ENCODE data around the gene KRTAP4-3. TPM values are rescaled to one million over a fixed set of nuclear protein-coding genes. Genes with fewer than 3 reads are reported as not detected.
"Not testable (repeated sequence)": the region's sequence is repeated elsewhere in the genome, so short reads cannot be mapped to it uniquely, and the experiment has no call there.

Gene KRTAP4-3
- total and polyA plus RNA-seq, 8 donors: not detected

DNA sequence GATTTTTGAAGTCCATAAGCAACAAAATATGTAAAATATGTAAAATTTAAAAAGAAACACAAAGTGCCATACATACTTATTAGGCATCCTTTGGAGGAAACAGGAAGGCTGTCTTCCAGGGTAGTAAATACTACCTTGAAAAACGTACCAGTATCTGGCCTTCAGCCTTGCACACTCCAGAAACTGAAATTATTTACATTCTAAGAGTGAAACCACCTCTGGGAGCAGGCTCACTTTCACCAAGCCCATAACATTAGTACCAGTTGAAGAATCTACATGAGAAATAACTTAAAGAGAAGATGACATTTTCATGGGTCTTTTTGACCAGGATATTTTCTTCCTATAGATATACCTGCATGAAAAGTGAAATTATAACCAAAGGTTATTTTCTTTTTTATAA, 28.0 kb upstream of the KRTAP4-3 start:
- DNase-seq (no peak), ATAC-seq (no peak), FAIRE-seq (no peak)
- Histone ChIP-seq H3K27ac (no peak overlapping the region), H3K36me3 (no peaks in the 10 kb centered on the region), H3K4me1 (no peaks in the 10 kb centered on the region), H3K27me3 (no peaks in the 10 kb centered on the region), H3K9me3 (no peaks in the 10 kb centered on the region), H3K4me3 (no peak overlapping the region)
- 18 to 25% methylated on average over 1 of the region's 1 CpG for WGBS, 2 donors
- intact Hi-C loops (cut with DNase I): no loop called here
- no peak for TF ChIP-seq CTCF (IDR thresholded peaks at IDR 0.05)

- no peak overlapping the region for H3K27ac ChIP-seq
- intact Hi-C loops (cut with DNase I): no loop called here
- H3K4me3 ChIP-seq: no peak overlapping the region
- no peaks in the 10 kb centered on the region for H3K4me1 ChIP-seq
- FAIRE-seq: no peak
- 66 to 67% methylated on average over 3 of the region's 3 CpGs for WGBS, 2 donors
- no peak for TF ChIP-seq CTCF (IDR thresholded peaks at IDR 0.05)
- no peak for ATAC-seq
- no peaks in the 10 kb centered on the region for H3K36me3 ChIP-seq
- no peak for DNase-seq
- no peaks in the 10 kb centered on the region for H3K27me3 ChIP-seq
- no peaks in the 10 kb centered on the region for H3K9me3 ChIP-seq
Measured at GRCh38 chr17:41190328-41190727, 22.3 kb upstream of the KRTAP4-3 start.

DNA sequence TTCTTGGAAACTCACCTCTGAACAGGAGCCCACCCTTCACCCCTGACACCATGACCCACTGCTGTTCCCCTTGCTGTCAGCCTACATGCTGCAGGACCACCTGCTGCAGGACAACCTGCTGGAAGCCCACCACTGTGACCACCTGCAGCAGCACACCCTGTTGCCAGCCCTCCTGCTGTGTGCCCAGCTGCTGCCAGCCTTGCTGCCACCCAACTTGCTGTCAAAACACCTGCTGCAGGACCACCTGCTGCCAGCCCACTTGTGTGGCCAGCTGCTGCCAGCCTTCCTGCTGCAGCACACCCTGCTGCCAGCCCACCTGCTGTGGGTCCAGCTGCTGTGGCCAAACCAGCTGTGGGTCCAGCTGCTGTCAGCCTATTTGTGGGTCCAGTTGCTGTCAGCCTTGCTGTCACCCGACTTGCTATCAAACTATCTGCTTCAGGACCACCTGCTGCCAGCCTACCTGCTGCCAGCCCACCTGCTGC, 21.9 kb upstream of the KRTAP4-3 start, which contains the start of gene KRTAP9-1:
Gene KRTAP9-1 (plus strand): TSS at position 51 of the 482 bp plus-strand sequence. CDS start 0 bp downstream, at position 51.
- 56 to 64% methylated on average over 1 of the region's 1 CpG for WGBS, 2 donors
- H3K4me1 ChIP-seq; intact Hi-C loops (cut with DNase I); FAIRE-seq; ATAC-seq; H3K27ac ChIP-seq; H3K27me3 ChIP-seq; H3K4me3 ChIP-seq; H3K9me3 ChIP-seq; DNase-seq; H3K36me3 ChIP-seq: not testable (repeated sequence)

DNA sequence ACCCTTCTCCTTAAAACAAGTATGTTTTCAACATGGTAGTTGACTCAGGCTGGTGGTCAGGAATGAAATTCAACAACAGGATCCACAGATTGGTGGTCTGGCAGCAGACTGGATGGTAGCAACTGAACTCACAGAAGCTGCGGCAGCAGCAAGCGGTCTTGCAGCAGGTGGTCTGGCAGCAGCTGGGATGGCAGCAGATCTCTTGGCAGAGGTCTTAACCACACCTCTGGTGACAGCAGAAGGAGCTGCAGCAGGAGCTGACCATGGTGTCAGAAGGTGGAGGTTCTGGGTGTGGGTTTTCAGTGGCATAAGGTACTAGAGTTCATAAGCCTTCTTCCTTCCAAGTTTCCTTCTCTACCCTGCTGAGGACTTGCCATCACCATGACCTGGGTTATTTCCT, 18.9 kb upstream of the KRTAP4-3 start:
- ATAC-seq: no peak
- Histone ChIP-seq H3K27ac (no peak overlapping the region), H3K4me3 (no peak overlapping the region), H3K4me1 (no peaks in the 10 kb centered on the region), H3K27me3 (no peaks in the 10 kb centered on the region), H3K9me3 (no peaks in the 10 kb centered on the region), H3K36me3 (no peaks in the 10 kb centered on the region)
- no peak for TF ChIP-seq CTCF (IDR thresholded peaks at IDR 0.05)
- 66 to 70% methylated on average over 2 of the region's 2 CpGs for WGBS, 2 donors
- DNase-seq: no peak
- intact Hi-C loops (cut with DNase I): no loop called here
- FAIRE-seq: no peak

DNA sequence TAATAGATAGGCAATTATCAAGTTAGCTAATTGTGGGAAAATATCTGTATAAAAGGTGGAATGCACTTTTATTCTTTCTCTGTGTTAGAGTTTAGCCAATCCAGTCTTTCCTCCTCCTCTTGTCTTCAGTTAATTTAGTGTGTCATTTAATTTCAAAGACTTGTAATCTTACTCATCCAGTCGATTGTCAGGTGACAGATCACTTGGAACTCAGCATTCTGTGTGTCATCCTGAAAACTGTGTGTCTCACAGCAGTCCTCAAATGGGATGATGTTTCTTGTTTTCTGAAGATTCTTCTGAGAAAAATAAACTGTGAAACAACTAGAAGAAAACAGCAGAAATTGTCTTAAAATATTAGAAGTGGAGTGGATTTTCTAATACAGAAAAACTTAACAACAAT, 17.0 kb upstream of the KRTAP4-3 start:
- Histone ChIP-seq H3K27ac (no peak overlapping the region), H3K27me3 (no peaks in the 10 kb centered on the region), H3K4me1 (no peaks in the 10 kb centered on the region), H3K9me3 (no peaks in the 10 kb centered on the region), H3K36me3 (no peaks in the 10 kb centered on the region), H3K4me3 (no peak overlapping the region)
- no peak for TF ChIP-seq CTCF (IDR thresholded peaks at IDR 0.05)
- intact Hi-C loops (cut with DNase I): no loop called here
- DNase-seq (no peak), FAIRE-seq (no peak), ATAC-seq (no peak)
- WGBS, 2 donors: 25 to 26% methylated on average over 1 of the region's 1 CpG

Data from pancreas (tissue), 10 donors.